ENCODE measurements around the gene APBB2. TPM values are rescaled to one million over a fixed set of nuclear protein-coding genes. Genes with fewer than 3 reads are reported as not detected.

APBB2 gene
- total RNA-seq, 2 experiments from 2014 or later: 0.22 TPM; not detected in 1

- peaks cover 12% of the 10 kb centered on the region for H3K27me3 Mint-ChIP-seq
- Histone ChIP-seq H3K27me3 (ENCODE audit: control insufficient read depth in 1 of 2, insufficient read depth in 2 of 2, low read length in 2 of 2) (peaks cover 0 to 2% of the 10 kb centered on the region in 2 experiments), H3K9me3 (ENCODE audit: control insufficient read depth in 1 of 2, insufficient read depth in 1 of 2, low read length in 2 of 2) (no peaks in the 10 kb centered on the region), H3K4me1 (ENCODE audit: insufficient read depth, low read length) (no peaks in the 10 kb centered on the region), H3K4me3 (ENCODE audit: low read length) (no peak overlapping the region), H3K36me3 (ENCODE audit: insufficient read depth, low read length) (no peaks in the 10 kb centered on the region), H3K27ac (ENCODE audit: low read depth in 1 of 2, low read length in 2 of 2) (no peak overlapping the region)
- H3K4me3 Mint-ChIP-seq: no peak overlapping the region
- no peak for TF ChIP-seq CTCF (IDR thresholded peaks at IDR 0.05)
- no peaks in the 10 kb centered on the region for H3K9me3 Mint-ChIP-seq
- DNase-seq: no peak
- no peak overlapping the region for H3K27ac Mint-ChIP-seq
- no peaks in the 10 kb centered on the region for H3K4me1 Mint-ChIP-seq (ENCODE audit: low read depth)
- POLR2A ChIA-PET: no interaction called here
- CTCF ChIA-PET: no interaction called here
- H3K36me3 Mint-ChIP-seq (ENCODE audit: low read depth): no peaks in the 10 kb centered on the region
- intact Hi-C loops (cut with DNase I, micrococcal nuclease): no loop called here
- ATAC-seq (ENCODE audit: poor library complexity): no peak
Measured at GRCh38 chr4:40864531-40864930, 349.8 kb downstream of the APBB2 start.

DNA sequence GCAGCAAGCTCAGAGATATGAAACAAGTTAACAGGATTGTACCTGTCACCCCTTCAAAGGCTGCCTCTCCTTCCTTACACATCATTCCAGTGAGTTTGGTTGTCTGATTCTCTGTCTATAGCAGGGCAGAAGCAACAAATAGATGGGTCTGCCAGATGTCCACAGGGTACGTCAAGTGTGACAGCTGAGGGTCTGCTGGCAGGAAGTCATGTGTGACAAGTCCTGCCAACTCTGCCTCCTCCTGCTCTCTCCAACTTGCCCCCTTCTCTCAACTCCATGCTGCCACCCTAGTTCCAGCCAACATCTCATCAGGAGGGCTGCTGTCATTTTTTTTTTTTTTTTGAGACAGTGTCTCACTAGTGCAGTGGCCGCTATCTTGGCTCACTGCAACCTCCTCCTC is 355.4 kb downstream of the APBB2 start:
- Mint-ChIP-seq H3K27ac (no peak overlapping the region), H3K36me3 (ENCODE audit: low read depth) (no peaks in the 10 kb centered on the region), H3K4me3 (no peak overlapping the region), H3K4me1 (ENCODE audit: low read depth) (peaks cover 13% of the 10 kb centered on the region), H3K27me3 (peaks cover 62% of the 10 kb centered on the region), H3K9me3 (no peaks in the 10 kb centered on the region)
- Histone ChIP-seq H3K4me1 (ENCODE audit: insufficient read depth, low read length) (peaks cover 10% of the 10 kb centered on the region), H3K36me3 (ENCODE audit: insufficient read depth, low read length) (no peaks in the 10 kb centered on the region), H3K4me3 (ENCODE audit: low read length) (no peak overlapping the region), H3K27ac (ENCODE audit: low read depth in 1 of 2, low read length in 2 of 2) (no peak overlapping the region), H3K27me3 (ENCODE audit: control insufficient read depth in 1 of 2, insufficient read depth in 2 of 2, low read length in 2 of 2) (peaks cover 17 to 20% of the 10 kb centered on the region in 2 experiments), H3K9me3 (ENCODE audit: control insufficient read depth in 1 of 2, insufficient read depth in 1 of 2, low read length in 2 of 2) (peaks cover 0 to 11% of the 10 kb centered on the region in 2 experiments)
- ChIA-PET POLR2A (no interaction called here), CTCF (no interaction called here)
- intact Hi-C loops (cut with DNase I, micrococcal nuclease): no loop called here
- ATAC-seq (ENCODE audit: poor library complexity): no peak
- no peak for TF ChIP-seq CTCF (IDR thresholded peaks at IDR 0.05)
- no peak for DNase-seq

GRCh38 chr4:40857956-40858355 is 356.4 kb downstream of the APBB2 start:
- ChIA-PET CTCF (no interaction called here), POLR2A (no interaction called here)
- Histone ChIP-seq H3K36me3 (ENCODE audit: insufficient read depth, low read length) (no peaks in the 10 kb centered on the region), H3K27me3 (ENCODE audit: control insufficient read depth in 1 of 2, insufficient read depth in 2 of 2, low read length in 2 of 2) (peaks cover 17 to 20% of the 10 kb centered on the region in 2 experiments), H3K27ac (ENCODE audit: low read depth in 1 of 2, low read length in 2 of 2) (no peak overlapping the region), H3K4me1 (ENCODE audit: insufficient read depth, low read length) (peaks cover 10% of the 10 kb centered on the region), H3K4me3 (ENCODE audit: low read length) (no peak overlapping the region), H3K9me3 (ENCODE audit: control insufficient read depth in 1 of 2, insufficient read depth in 1 of 2, low read length in 2 of 2) (peaks cover 0 to 11% of the 10 kb centered on the region in 2 experiments)
- H3K9me3 Mint-ChIP-seq: no peaks in the 10 kb centered on the region
- ATAC-seq (ENCODE audit: poor library complexity) (no peak), DNase-seq (peak in 2 of 14 experiments; percentile 12 to 13)
- H3K4me3 Mint-ChIP-seq: no peak overlapping the region
- intact Hi-C loops (cut with DNase I, micrococcal nuclease): no loop called here
- H3K36me3 Mint-ChIP-seq (ENCODE audit: low read depth): no peaks in the 10 kb centered on the region
- peaks cover 69% of the 10 kb centered on the region for H3K27me3 Mint-ChIP-seq
- peaks cover 13% of the 10 kb centered on the region for H3K4me1 Mint-ChIP-seq (ENCODE audit: low read depth)
- H3K27ac Mint-ChIP-seq: no peak overlapping the region
- no peak for TF ChIP-seq CTCF (IDR thresholded peaks at IDR 0.05)
